Prostate gland (tissue), 2 donors: ENCODE data around the gene COX11. TPM values are rescaled to one million over a fixed set of nuclear protein-coding genes. Genes with fewer than 3 reads are reported as not detected.

ENCODE experiments used
- DNase-seq: peaks from one replicate; pipeline ENCODE4 v3.0.0-alpha.2; 2019; ENCODE audit warnings: low spot score
- H3K27ac ChIP-seq, 2 donors: fragments of 200-600 bp; sonication (generic); 2 replicates each; pipeline ENCODE4 v1.5.1; 2017 to 2019
- H3K27me3 ChIP-seq: fragments of 200-600 bp; sonication (generic); replicated peaks from 2 replicates; pipeline ENCODE4 v1.5.1; 2019; ENCODE audit not compliant: insufficient read depth
- H3K36me3 ChIP-seq, 2 donors: fragments of 200-600 bp; sonication (generic); 1 replicate in 1 of 2; 2 replicates in 1 of 2; pipeline versions ENCODE4 v1.5.1 to v1.8.1; 2017 to 2019
- H3K4me1 ChIP-seq: fragments of 200-600 bp; sonication (generic); replicated peaks from 2 replicates; pipeline ENCODE4 v1.5.1; 2019
- H3K4me3 ChIP-seq, 2 donors: fragments of 200-600 bp; sonication (generic); 2 replicates each; pipeline ENCODE4 v1.5.1; 2017 to 2019
- H3K9me3 ChIP-seq: fragments of 200-600 bp; sonication (generic); 2 replicates; pipeline ENCODE4 v1.5.1; 2017
- CTCF ChIP-seq, 4 experiments: fragments of 200-600 bp in 2 of 4; fragments of 450-650 bp in 2 of 4; sonication (generic) in 2 of 4; IDR thresholded peaks; 1 replicate in 3 of 4; 2 replicates in 1 of 4; pipeline ENCODE4 v1.5.1; 2016 to 2019; ENCODE audit warnings: antibody characterized with exemption in 4 of 4, mild to moderate bottlenecking in 2 of 4, moderate library complexity in 2 of 4
- POLR2A ChIP-seq: fragments of 450-650 bp; IDR thresholded peaks from one replicate; pipeline ENCODE4 v1.6.1; 2016; ENCODE audit warnings: antibody characterized with exemption, mild to moderate bottlenecking
- POLR2AphosphoS5 ChIP-seq: sonication (generic); formaldehyde crosslinking; IDR thresholded peaks from one replicate; pipeline ENCODE4 v1.6.1; 2017; ENCODE audit warnings: antibody characterized with exemption
- WGBS: methylation state at CpG from one replicate; pipeline ENCODE4 v1.1.5; 2018; 5-methylcytosine and 5-hydroxymethylcytosine counted together
- intact Hi-C: fragments of 100-400 bp; cut with DNase I; formaldehyde crosslinking; loops from one replicate; pipeline ENCODE4 v1.14.2; 2022
- total RNA-seq, 2 donors: library from RNA; depleted of rRNA; stranded (reverse); fragments of >200 nt; gene quantifications; one replicate each; pipeline ENCODE4 v1.1.0, GENCODE V29; 2016

COX11 gene
- total RNA-seq, 2 donors from 2014 or later = 33.1 to 82.1 TPM

GRCh38 chr17:54944796-54945195, 23.7 kb downstream of the COX11 start:
- TF ChIP-seq CTCF (IDR thresholded peaks at IDR 0.05) (no peak), POLR2AphosphoS5 (no peak), POLR2A (no peak)
- no peaks in the 10 kb centered on the region for H3K36me3 ChIP-seq
- no peak for DNase-seq
- no peaks in the 10 kb centered on the region for H3K9me3 ChIP-seq
- no peaks in the 10 kb centered on the region for H3K27me3 ChIP-seq
- H3K27ac ChIP-seq = no peak overlapping the region
- H3K4me3 ChIP-seq = no peak overlapping the region
- 95% methylated on average over 1 of the region's 1 CpG for WGBS
- intact Hi-C loops = no loop called here
- no peaks in the 10 kb centered on the region for H3K4me1 ChIP-seq

- H3K4me1 ChIP-seq = no peaks in the 10 kb centered on the region
- H3K9me3 ChIP-seq = no peaks in the 10 kb centered on the region
- no peaks in the 10 kb centered on the region for H3K36me3 ChIP-seq
- no peaks in the 10 kb centered on the region for H3K27me3 ChIP-seq
- no peak overlapping the region for H3K27ac ChIP-seq
- TF ChIP-seq POLR2A (no peak), POLR2AphosphoS5 (no peak), CTCF (IDR thresholded peaks at IDR 0.05) (no peak)
- no peak overlapping the region for H3K4me3 ChIP-seq
- DNase-seq = no peak
- intact Hi-C loops = no loop called here
- WGBS = 89% methylated on average over 1 of the region's 1 CpG
Observed at GRCh38 chr17:54941285-54941684, 27.2 kb downstream of the COX11 start.

- TF ChIP-seq POLR2A = no peak
- no peak for TF ChIP-seq POLR2AphosphoS5
- no peak for TF ChIP-seq CTCF (IDR thresholded peaks at IDR 0.05)
- Histone ChIP-seq H3K36me3 (no peaks in the 10 kb centered on the region), H3K9me3 (no peaks in the 10 kb centered on the region), H3K27ac (no peak overlapping the region), H3K4me1 (no peaks in the 10 kb centered on the region), H3K27me3 (no peaks in the 10 kb centered on the region), H3K4me3 (no peak overlapping the region)
- intact Hi-C loops = no loop called here
- 92% methylated on average over 1 of the region's 1 CpG for WGBS
- DNase-seq = no peak
Observed at GRCh38 chr17:54937426-54937825, 31.0 kb downstream of the COX11 start.

GRCh38 chr17:54937018-54937417, 31.4 kb downstream of the COX11 start:
- no peaks in the 10 kb centered on the region for H3K36me3 ChIP-seq

More at GRCh38 chr17:54937018-54937417, 31.4 kb downstream of the COX11 start:
- DNase-seq = no peak
- Histone ChIP-seq H3K27me3 (no peaks in the 10 kb centered on the region), H3K27ac (no peak overlapping the region), H3K9me3 (no peaks in the 10 kb centered on the region), H3K4me1 (no peaks in the 10 kb centered on the region), H3K4me3 (no peak overlapping the region)
- TF ChIP-seq POLR2A (no peak), CTCF (IDR thresholded peaks at IDR 0.05) (no peak), POLR2AphosphoS5 (no peak)
- intact Hi-C loops = no loop called here
- WGBS = 70% methylated on average over 5 of the region's 5 CpGs
